GM18907 (cell line): ENCODE results near the gene ZFP1.

Source experiments
- ATAC-seq: cut with Tn5 transposase; IDR thresholded peaks from one replicate; pipeline ENCODE4 v1.9.1; 2021; ENCODE audit warnings: mild to moderate bottlenecking, moderate library complexity; ENCODE audit not compliant: unreplicated experiment

The ZFP1 gene

DNA sequence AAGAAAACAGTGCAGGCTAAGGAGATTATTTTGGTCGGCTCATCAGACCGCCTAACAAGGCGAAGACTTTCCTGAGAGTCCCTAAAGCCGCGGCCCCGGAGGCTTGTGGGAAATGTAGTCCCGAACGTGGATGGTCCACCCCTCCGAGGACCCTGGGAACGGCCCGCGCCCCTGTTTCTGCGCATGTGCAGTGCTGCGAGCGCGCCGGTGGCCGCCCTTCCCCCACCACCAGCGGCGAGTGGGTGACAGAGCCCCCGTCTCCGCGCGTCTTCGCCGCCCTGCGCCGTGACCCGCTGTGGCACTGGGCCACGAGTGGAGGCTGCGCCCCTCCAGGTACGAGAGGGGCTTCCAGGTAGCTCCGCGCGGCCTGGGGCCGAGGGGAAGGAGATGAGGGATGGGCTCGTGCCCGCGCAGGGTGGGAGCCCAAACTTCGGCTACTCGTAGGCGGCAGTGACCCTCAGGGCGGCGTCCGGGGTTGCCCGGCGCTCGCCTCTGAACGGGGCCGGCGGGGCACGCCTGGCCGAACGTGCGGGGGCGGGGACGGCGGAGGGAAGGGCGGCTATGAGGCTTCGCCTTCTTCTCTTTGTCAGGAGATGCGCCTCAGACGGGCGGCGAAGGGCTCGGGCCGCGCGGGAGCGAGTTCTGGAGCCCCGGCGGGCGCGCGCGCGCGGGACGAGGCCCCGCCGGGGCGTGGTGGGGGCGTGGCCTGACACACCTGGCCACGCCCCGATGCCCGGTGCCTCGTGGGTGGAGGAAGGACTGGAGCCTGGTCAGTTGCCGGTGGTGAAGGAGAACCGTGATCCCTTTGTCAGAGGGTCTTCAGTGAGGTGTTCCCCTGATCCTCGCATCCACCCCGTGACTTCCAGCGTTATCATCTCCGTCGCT, at the start of gene ZFP1:
TSS of gene ZFP1 (plus strand) at position 214 of the 885 bp plus-strand sequence. CDS start 4,428 bp downstream, outside the sequence.
- peak; percentile 87 for ATAC-seq

GRCh38 chr16:75099075-75099667, 49.2 kb upstream of the ZFP1 start:
- ATAC-seq, result no peak

DNA sequence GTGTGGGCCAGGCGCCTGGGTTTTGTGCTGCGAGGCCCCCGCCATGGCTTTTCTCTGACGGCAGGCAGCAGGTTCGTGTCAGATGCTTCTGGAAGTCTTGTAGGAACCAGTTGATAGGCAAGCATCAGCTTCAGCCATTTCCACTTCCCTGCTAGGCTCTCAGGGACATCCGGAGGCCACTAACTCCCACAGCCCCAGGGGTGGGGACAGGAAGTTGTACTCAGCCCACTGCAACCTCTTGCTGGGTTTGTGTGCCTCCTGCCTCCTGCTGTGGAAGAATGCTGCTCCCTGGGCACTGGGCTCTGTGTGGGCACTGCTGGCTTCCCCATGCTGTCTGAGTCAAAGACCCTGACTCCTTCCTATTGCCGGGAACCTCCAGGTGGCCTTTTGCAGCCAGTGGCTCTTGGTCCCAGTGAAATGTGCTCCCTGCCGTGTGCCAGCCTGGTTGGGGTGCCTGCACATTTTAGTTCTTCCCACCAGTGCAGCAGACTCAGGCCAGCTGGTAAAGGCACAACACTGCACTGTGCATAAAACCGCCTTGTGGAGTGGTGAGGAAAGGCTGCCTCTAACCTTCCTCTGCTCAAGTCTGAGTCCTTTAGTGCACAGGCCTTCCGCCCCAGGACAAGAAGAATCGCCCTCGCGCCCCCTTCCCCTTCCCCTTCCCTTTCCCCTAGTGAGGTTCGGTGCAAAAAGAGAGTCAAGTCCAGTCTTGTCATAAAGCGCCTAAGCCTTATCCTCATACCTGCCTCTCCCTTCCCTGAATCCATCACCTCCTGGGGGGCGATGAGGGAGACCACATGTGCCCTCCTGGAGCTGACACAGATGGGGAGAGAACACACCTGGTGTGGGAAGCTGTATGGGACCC, 48.4 kb upstream of the ZFP1 start:
- ATAC-seq, result peak; percentile 83

DNA sequence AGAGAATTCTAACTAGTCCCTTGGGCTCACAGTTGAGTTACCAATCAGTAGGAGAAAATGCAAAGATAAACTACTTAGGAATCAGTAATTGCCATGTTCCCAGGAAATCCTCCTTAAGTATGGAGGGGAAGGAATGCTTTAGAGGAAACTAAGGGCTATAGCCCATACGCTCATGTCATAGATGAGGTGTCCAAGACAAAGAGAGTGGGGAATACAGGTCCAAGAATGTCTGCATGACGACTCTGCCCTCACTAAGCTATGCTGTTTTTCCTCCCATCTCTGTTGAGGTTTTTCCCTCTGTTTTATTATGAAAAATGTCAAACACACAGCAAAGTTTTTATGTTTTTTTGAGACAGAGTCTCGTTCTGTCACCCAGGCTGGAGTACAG, 47.7 kb upstream of the ZFP1 start:
- ATAC-seq, result no peak

GRCh38 chr16:75101635-75102034, 46.7 kb upstream of the ZFP1 start:
- no peak for ATAC-seq

DNA sequence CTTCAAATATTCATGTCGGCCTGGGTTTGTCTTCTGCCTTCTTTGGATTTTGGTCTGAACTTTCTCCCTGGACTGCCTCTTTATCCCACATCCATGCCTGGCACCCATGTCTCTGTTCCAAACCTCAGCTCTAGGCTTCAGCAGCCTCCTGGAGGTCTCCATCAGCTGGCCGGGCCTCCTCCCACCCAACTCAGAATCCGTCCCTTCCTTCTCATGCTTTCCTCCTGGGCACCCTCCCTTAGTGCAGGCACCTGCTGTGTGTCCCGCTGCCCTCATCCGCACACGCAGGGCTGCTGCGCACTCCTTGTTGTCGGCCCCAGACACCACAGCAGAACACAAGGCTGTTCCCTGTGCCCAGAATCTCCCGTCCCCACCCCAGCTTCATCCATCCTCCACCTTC, 45.7 kb upstream of the ZFP1 start:
- no peak for ATAC-seq

DNA sequence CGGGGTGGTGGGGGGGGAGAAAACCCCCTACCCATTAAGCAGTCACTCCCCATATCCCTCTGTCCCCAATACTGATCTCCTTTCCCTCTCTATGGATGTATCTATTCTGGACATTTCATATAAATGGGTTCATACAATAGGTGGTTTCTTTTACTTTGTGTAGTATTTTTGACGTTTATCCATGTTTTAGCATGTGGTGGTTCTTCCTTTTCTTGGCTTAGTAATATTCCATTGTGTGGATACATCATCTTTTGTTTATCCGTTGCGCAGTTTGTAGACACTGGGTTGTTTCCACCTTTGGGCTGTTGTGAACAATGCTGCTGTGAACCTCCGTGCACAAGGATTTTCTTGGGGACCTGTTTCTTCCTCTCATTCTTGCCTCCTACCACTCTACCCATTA, 44.3 kb upstream of the ZFP1 start:
- ATAC-seq, result no peak

- no peak for ATAC-seq
Observed at GRCh38 chr16:75104836-75105235, 43.5 kb upstream of the ZFP1 start.

DNA sequence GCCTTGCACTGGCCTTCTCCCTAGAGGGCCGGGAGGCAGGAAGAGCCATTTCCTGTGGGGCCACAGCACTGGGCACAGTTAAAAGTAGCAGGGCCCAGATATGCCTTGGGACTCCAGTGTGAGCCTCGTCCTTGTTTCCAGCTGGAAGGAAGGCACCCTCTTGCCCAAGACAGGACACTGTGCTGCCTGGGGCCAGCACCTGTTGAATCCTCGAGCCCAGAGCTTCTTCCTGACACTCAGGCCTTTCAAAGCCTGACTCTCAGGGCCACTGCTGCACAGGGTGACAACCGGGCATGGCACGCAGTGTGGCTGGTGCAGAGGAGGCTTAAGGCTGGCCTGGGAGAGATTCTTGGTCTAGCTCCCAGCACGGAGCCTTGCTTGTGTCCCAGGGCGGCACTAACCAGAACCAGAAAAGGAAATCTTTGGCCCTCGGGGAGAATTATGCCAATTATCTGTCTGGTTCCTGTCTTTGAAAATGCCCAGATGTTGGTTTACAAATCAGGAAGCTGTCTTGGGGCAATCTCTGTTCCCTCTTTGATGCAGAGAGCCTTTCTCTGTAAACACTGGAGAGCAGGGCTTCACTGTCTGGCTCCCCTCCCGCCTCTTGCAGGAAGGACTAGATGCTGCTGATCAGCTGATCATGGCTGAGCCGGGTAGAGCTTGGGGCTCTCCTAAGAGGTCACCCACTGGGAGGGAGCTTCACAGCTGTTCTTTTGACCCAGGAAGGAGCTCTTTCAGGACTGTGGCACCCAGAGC, 42.8 kb upstream of the ZFP1 start:
- no peak for ATAC-seq

GRCh38 chr16:75106351-75107274, 41.7 kb upstream of the ZFP1 start:
- ATAC-seq, result no peak

DNA sequence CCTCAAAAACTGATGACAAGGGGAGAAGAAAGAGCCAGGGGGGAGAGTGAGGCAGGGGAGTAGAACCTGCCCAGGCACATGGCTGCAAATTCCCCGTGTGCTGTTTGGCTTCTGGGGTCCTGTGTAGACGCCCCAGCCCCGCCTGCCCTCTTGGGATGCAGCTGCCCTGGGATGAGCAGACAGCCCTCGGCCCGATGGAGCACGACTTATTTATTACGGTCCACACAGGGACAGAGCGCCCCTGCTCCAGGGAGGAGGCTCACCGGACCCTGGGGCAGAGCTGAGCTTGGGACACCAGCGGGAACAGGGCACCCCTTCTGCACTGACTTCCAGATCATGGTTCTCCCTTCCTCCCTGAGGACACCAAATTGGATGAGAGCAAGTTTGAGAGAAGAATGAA, 40.8 kb upstream of the ZFP1 start:
- ATAC-seq, result no peak

- peak; percentile 38 for ATAC-seq
Observed at GRCh38 chr16:75108792-75109731, 39.3 kb upstream of the ZFP1 start.

DNA sequence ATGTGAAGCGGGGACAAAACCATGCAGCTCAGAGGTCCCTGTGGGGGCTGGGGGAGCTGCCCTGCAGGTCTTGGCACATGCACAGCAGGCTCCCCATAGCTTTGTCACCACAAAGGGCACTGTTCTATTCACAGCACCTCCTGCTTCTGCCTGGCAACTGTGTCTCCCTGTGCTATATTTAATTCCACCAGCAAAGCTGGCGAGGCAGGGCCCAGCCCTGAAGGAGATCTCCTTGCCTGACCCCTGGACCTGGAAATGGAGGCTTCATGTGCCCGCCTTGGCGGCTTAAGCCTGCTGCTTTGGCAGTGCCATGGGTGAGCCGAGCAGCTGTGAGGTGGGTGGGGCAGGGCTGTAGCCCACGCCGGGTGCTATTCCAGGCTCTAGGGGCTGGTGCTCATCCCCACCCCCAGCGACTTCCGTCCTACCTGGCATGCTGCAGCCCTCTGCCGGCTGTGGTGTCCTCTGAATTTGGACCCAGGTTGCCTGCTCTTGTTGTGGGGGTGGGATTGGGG, 38.5 kb upstream of the ZFP1 start:
- no peak for ATAC-seq

- peak; percentile 69 for ATAC-seq
Observed at GRCh38 chr16:75110637-75111513, 37.4 kb upstream of the ZFP1 start.

GRCh38 chr16:75111514-75111940, 36.8 kb upstream of the ZFP1 start:
- peak; percentile 4 for ATAC-seq

DNA sequence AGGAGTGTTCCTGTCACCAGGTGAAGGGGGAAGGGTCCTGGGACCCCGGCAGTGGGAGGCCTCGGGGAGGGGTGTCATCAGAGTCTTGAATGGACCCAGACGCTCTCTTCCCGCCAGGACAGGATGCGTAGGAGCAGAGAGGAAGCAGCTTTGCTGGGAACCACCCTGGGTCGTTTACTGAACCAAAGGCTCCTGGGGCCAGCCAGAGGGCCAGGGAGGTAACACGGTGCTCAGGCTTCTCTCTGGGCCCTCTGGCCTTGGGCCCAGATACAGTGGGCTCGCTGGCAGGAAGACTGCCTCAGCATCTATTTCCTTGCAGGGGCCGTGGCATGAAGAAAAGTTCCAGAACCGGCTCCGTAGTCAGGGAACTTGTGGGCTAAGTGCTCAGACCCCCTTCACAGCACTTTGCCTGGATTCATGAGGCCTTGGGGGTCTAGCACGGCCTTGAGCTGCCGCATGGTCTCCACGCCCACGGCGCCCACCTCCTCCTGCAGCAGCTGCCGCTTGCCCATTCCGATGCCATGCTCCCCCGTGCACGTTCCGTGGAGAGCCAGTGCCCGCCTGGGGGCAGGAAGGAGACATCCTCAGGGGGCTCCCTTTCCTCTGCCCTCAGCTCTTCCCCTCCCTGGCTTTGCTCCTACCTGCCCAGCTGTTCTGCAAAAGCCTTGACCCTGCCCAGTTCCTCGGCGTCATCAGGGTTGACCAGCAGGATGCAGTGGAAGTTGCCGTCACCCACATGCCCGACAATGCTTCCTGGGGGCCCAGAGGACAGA, 36.2 kb upstream of the ZFP1 start:
- ATAC-seq, result no peak
